Transverse colon (tissue), 4 donors: ENCODE results near the gene DNAI2.

Source experiments
- CTCF ChIP-seq, 5 experiments: fragments of 200-600 bp in 3 of 5; fragments of 450-650 bp in 2 of 5; sonication (generic) in 3 of 5; IDR thresholded peaks; 1 replicate in 2 of 5; 2 replicates in 3 of 5; pipeline ENCODE4 v1.5.1; 2016 to 2017; ENCODE audit warnings: antibody characterized with exemption in 5 of 5, inconsistent platforms in 3 of 5, mild to moderate bottlenecking in 2 of 5, moderate library complexity in 1 of 5
- POLR2A ChIP-seq: fragments of 450-650 bp; IDR thresholded peaks from one replicate; pipeline ENCODE4 v1.6.1; 2016; ENCODE audit warnings: antibody characterized with exemption, mild to moderate bottlenecking, moderate library complexity
- POLR2AphosphoS5 ChIP-seq, 3 donors: sonication (generic); formaldehyde crosslinking; IDR thresholded peaks; one replicate each; pipeline ENCODE4 v1.6.1; 2016; ENCODE audit warnings: antibody characterized with exemption in 3 of 3

GRCh38 chr17:74270333-74270732 lies 3.7 kb upstream of the DNAI2 start:
- TF ChIP-seq CTCF (IDR thresholded peaks at IDR 0.05), result no peak
- TF ChIP-seq POLR2AphosphoS5 (IDR thresholded peaks at IDR 0.05), result no peak
- TF ChIP-seq POLR2A, result no peak
